ENCODE measurements around the gene PLSCR4.

GRCh38 chr3:146250449-146251382, at the start of gene PLSCR4:
- TF ChIP-seq POLR2AphosphoS5 (IDR thresholded peaks at IDR 0.05; ENCODE audit: low read depth, low read length) (no peak), TAF1 (IDR thresholded peaks at IDR 0.05; ENCODE audit: borderline replicate concordance, insufficient read depth, low read length) (no peak), REST (IDR thresholded peaks at IDR 0.05; ENCODE audit: insufficient read depth in 1 of 2, low read depth in 2 of 2, low read length in 2 of 2) (no peak)
